DND-41 (cell line): ENCODE measurements around the gene ST6GALNAC1.

Experiments used
- ATAC-seq: fragments of 200-7000 bp; cut with Tn5 transposase; 3 replicates; pipeline ENCODE4 v1.9.1; 2021; ENCODE audit warnings: low read depth; ENCODE audit not compliant: insufficient read depth
- DNase-seq: peaks from one replicate; pipeline ENCODE4 v3.0.0-alpha.2; 2020
- H2AFZ ChIP-seq: 2 replicates; pipeline ENCODE4 v1.6.0; 2012; ENCODE audit warnings: low read depth, low read length
- H3K27ac ChIP-seq: 2 replicates; pipeline ENCODE4 v1.5.1; 2012; ENCODE audit warnings: low read length, inconsistent platforms
- H3K27me3 ChIP-seq: fragments of 200-600 bp; sonication (generic); 2 replicates; pipeline ENCODE4 v1.6.0; 2012; ENCODE audit warnings: low read length, mild to moderate bottlenecking, inconsistent platforms; ENCODE audit not compliant: insufficient read depth, poor library complexity
- H3K36me3 ChIP-seq: 2 replicates; pipeline ENCODE4 v1.5.1; 2012; ENCODE audit warnings: low read length, inconsistent platforms; ENCODE audit not compliant: insufficient read depth
- H3K4me1 ChIP-seq: 2 replicates; pipeline ENCODE4 v1.5.1; 2012; ENCODE audit warnings: mild to moderate bottlenecking, low read length; ENCODE audit not compliant: insufficient read depth
- H3K4me2 ChIP-seq: 2 replicates; pipeline ENCODE4 v1.6.0; 2012; ENCODE audit warnings: mild to moderate bottlenecking, moderate library complexity, low read length, inconsistent platforms; ENCODE audit not compliant: insufficient read depth
- H3K4me3 ChIP-seq, 2 experiments: fragments of 200-600 bp in 1 of 2; shearing (Covaris generic) in 1 of 2; 2 replicates each; pipeline ENCODE4 v1.5.1; 2012 to 2016; ENCODE audit warnings: inconsistent platforms in 2 of 2, low read length in 2 of 2, mild to moderate bottlenecking in 2 of 2, low read depth in 1 of 2, moderate library complexity in 1 of 2
- H3K79me2 ChIP-seq: 2 replicates; pipeline ENCODE4 v1.6.0; 2012; ENCODE audit warnings: low read length, inconsistent platforms; ENCODE audit not compliant: insufficient read depth
- H3K9ac ChIP-seq: 2 replicates; pipeline ENCODE4 v1.6.0; 2012; ENCODE audit warnings: low read depth, mild to moderate bottlenecking, inconsistent platforms, low read length, moderate library complexity
- H3K9me3 ChIP-seq: 2 replicates; pipeline ENCODE4 v1.5.1; 2012; ENCODE audit warnings: low read length, moderate library complexity, mild to moderate bottlenecking, inconsistent platforms; ENCODE audit not compliant: insufficient read depth, severe bottlenecking
- H4K20me1 ChIP-seq: 2 replicates; pipeline ENCODE4 v1.6.0; 2012; ENCODE audit warnings: low read length; ENCODE audit not compliant: insufficient read depth
- EZH2 ChIP-seq: IDR thresholded peaks from 3 replicates; pipeline ENCODE4 v1.6.1; 2012; ENCODE audit warnings: borderline replicate concordance, low read depth, mild to moderate bottlenecking, moderate library complexity, low read length, inconsistent platforms; ENCODE audit not compliant: severe bottlenecking
- TF ChIP-seq, protein P1 (sequence below): IDR thresholded peaks from 2 replicates; pipeline ENCODE4 v1.5.1; 2012; ENCODE audit warnings: borderline replicate concordance, low read length, moderate library complexity, mild to moderate bottlenecking; ENCODE audit not compliant: poor library complexity, severe bottlenecking; ENCODE audit errors: extremely low read depth

Gene ST6GALNAC1

DNA sequence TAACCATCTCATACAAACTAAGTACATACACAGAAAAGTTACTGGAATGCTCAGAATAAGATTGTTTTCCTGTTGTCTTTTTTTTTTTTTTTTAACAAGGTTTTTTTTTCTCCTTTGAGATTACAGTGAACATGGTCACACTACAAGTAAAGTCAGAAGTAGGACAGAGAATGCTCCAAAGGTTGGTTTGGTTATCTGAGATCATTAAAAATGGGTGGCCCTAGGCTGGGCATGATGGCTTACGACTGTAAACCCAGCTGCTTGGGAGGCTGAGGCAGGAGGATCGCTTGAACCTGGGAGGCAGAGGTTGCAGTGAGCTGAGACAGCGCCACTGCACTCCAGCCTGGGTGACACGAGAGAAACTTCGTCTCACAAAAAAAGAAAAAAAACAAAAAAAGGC, 6.9 kb upstream of the ST6GALNAC1 start:
- DNase-seq (no peak), ATAC-seq (no peak)
- Histone ChIP-seq H3K27me3 (peaks cover 7% of the 10 kb centered on the region), H3K36me3 (no peaks in the 10 kb centered on the region), H3K4me2 (no peak overlapping the region), H3K4me3 (no peak overlapping the region), H3K9ac (no peak overlapping the region), H2AFZ (no peak overlapping the region), H3K9me3 (no peaks in the 10 kb centered on the region), H3K27ac (no peak overlapping the region), H4K20me1 (no peaks in the 10 kb centered on the region), H3K4me1 (no peaks in the 10 kb centered on the region), H3K79me2 (no peaks in the 10 kb centered on the region)
- TF ChIP-seq EZH2 = no peak
- TF ChIP-seq, protein P1, sequence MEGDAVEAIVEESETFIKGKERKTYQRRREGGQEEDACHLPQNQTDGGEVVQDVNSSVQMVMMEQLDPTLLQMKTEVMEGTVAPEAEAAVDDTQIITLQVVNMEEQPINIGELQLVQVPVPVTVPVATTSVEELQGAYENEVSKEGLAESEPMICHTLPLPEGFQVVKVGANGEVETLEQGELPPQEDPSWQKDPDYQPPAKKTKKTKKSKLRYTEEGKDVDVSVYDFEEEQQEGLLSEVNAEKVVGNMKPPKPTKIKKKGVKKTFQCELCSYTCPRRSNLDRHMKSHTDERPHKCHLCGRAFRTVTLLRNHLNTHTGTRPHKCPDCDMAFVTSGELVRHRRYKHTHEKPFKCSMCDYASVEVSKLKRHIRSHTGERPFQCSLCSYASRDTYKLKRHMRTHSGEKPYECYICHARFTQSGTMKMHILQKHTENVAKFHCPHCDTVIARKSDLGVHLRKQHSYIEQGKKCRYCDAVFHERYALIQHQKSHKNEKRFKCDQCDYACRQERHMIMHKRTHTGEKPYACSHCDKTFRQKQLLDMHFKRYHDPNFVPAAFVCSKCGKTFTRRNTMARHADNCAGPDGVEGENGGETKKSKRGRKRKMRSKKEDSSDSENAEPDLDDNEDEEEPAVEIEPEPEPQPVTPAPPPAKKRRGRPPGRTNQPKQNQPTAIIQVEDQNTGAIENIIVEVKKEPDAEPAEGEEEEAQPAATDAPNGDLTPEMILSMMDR = no peak

DNA sequence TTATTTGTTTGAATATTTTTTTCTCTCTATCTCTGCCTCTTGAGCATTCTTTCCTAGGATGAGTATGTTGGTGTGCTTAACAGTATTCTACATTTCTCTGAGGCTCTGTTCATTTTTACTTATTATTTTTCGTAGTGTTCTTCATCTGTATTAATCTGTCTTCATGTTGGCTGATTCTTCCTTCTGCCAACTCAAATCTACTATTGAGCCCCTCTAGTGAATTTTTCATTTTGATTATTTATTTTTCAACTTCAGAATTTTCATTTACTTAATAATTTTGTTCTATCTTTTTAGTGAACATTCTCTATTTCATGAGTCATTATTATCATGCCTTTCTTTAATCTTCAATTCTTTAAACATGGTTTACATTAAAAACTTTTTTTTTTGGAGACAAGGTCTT, 3.2 kb upstream of the ST6GALNAC1 start:
- no peaks in the 10 kb centered on the region for H3K9me3 ChIP-seq
- H4K20me1 ChIP-seq = no peaks in the 10 kb centered on the region
- DNase-seq = no peak
- H3K27ac ChIP-seq = no peak overlapping the region
- peaks cover 6% of the 10 kb centered on the region for H3K27me3 ChIP-seq
- no peak overlapping the region for H2AFZ ChIP-seq
- no peak for ATAC-seq
- H3K4me2 ChIP-seq = no peak overlapping the region
- H3K4me1 ChIP-seq = no peaks in the 10 kb centered on the region
- H3K9ac ChIP-seq = no peak overlapping the region
- TF ChIP-seq, protein P1 = no peak
- TF ChIP-seq EZH2 = no peak
- no peak overlapping the region for H3K4me3 ChIP-seq
- H3K36me3 ChIP-seq = no peaks in the 10 kb centered on the region
- H3K79me2 ChIP-seq = no peaks in the 10 kb centered on the region

DNA sequence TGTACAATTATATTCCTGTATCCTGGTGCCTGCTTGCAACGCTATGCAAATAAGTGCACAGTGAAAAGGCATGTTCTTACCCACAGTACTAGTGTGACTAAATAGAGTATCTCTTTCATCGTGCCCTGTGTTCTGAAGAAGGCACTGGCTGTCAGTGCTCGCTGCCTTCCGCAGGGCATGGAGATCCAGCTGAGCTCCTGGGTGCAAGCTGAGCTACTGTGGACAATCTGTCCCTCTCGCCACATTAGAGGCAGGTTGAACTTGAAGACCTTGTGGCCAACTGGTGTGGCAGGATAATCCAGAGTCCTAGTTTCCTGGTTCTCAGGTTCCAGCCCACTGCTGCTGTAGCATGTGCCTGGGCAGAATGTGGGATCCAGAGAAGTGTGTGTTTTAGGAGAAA, 1.9 kb upstream of the ST6GALNAC1 start:
- no peaks in the 10 kb centered on the region for H3K4me1 ChIP-seq
- no peak overlapping the region for H3K27ac ChIP-seq
- no peaks in the 10 kb centered on the region for H3K79me2 ChIP-seq
- no peak overlapping the region for H3K4me3 ChIP-seq
- DNase-seq (no peak), ATAC-seq (no peak)
- no peaks in the 10 kb centered on the region for H3K36me3 ChIP-seq
- no peaks in the 10 kb centered on the region for H4K20me1 ChIP-seq
- H2AFZ ChIP-seq = no peak overlapping the region
- no peak overlapping the region for H3K9ac ChIP-seq
- H3K4me2 ChIP-seq = no peak overlapping the region
- peaks cover 4% of the 10 kb centered on the region for H3K27me3 ChIP-seq
- no peaks in the 10 kb centered on the region for H3K9me3 ChIP-seq
- TF ChIP-seq, protein P1 = no peak
- TF ChIP-seq EZH2 = no peak

DNA sequence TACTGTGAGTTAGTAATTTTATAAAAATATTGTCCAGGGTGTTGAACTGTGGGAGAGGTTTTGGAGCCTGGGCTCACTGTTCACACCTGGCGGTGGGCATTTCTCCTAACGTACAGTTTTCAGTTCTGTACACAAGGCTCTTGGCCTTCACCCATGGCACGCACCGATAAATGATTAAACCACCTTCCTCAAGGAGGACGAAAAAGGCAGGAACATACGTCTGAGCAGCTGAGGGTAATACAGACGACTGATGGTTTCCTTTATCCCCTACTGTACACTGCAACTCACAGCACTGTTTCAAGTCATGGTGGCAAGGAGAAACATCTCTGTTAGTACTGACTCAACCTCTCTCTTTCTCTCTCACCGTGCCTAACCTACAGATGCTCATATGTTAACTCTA, 1.4 kb upstream of the ST6GALNAC1 start:
- DNase-seq = no peak
- Histone ChIP-seq H3K36me3 (no peaks in the 10 kb centered on the region), H3K27me3 (peaks cover 4% of the 10 kb centered on the region), H3K4me1 (no peaks in the 10 kb centered on the region), H3K79me2 (no peaks in the 10 kb centered on the region), H2AFZ (no peak overlapping the region), H3K4me3 (no peak overlapping the region), H4K20me1 (no peaks in the 10 kb centered on the region), H3K27ac (no peak overlapping the region), H3K4me2 (no peak overlapping the region), H3K9ac (no peak overlapping the region), H3K9me3 (no peaks in the 10 kb centered on the region)
- ATAC-seq = no peak
- TF ChIP-seq EZH2 = no peak
- TF ChIP-seq, protein P1 = no peak
